A549 treated with dexamethasone at 1 μM for 4 hours (cell line): ENCODE results near the gene HDAC9. TPM values are rescaled to one million over a fixed set of nuclear protein-coding genes. Genes with fewer than 3 reads are reported as not detected.

Source experiments
- total RNA-seq: library from RNA; stranded (reverse); fragments of 200-300 nt; extraction: Qiagen RNA extraction; gene quantifications from 5 replicates; pipeline ENCODE4 v1.2.3, GENCODE V29; 2022

HDAC9 gene
- 0.06 to 0.25 TPM (median 0.18 TPM) in 5 replicates for total RNA-seq

DNA sequence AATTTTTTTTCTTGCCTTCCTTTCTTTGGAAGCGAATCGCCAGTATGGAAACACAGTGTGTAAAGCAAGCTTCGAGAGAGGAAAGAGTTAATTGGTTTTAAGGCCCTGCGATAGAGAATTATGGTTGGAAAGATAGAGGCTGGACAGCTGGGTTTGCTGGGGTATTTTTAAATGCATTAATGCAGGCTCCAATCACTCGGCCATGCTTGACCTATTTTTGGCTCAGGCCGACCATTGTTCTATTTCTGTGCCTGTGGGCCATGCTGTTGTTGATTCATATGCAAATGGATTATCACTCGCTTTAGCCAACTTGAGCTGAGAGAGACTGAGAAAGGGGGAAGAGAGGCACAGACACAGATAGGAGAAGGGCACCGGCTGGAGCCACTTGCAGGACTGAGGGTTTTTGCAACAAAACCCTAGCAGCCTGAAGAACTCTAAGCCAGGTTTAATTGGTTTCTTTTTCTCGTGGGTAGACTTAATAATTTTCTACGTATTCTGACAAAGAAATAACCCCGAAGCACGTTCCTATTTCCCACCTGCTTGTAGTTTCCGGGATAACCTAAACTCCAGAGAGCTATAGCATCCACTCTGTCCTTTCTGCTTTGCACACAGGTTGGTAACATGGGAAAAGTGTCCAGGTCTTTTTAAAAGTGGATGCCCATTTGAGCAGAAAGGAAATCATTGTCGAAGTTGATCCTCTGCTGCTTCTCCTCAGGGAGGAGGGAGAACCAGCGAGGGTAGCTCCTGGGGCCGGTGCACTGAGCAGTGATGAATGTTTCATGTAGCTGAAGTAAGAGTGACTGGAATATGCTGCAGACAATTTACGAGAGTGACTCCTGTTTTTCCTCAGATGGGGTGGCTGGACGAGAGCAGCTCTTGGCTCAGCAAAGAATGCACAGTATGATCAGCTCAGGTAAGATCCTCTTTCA lies at the start of gene HDAC9:
TSS of gene HDAC9 (plus strand) at position 338 of the 929 bp plus-strand sequence. CDS start at position 892, 554 bp downstream.

